ENCODE data around the gene SF3A2.

DNA sequence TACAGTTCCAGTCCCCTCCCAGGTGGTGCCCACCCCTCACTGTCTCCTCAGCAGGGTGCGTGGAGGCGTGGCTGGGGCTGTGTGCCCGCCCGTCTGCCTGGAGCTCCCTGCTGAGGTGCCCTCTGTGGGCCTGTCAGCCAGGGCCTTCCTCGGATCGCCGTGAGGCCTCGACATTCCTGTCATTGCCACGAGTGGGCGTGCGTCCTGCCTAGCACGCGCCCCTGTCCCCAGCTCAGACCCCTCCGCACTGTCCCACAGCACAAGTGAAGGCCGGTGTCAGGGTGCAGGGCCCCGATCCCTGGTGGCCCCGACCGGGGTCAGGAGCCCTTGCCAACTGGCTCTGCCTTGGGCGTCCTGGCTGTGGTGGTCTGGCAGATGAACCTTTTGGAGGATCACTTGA, 40.7 kb upstream of the SF3A2 start:
- no peak for TF ChIP-seq POLR2A (IDR thresholded peaks at IDR 0.05)
- TF ChIP-seq, protein P1, sequence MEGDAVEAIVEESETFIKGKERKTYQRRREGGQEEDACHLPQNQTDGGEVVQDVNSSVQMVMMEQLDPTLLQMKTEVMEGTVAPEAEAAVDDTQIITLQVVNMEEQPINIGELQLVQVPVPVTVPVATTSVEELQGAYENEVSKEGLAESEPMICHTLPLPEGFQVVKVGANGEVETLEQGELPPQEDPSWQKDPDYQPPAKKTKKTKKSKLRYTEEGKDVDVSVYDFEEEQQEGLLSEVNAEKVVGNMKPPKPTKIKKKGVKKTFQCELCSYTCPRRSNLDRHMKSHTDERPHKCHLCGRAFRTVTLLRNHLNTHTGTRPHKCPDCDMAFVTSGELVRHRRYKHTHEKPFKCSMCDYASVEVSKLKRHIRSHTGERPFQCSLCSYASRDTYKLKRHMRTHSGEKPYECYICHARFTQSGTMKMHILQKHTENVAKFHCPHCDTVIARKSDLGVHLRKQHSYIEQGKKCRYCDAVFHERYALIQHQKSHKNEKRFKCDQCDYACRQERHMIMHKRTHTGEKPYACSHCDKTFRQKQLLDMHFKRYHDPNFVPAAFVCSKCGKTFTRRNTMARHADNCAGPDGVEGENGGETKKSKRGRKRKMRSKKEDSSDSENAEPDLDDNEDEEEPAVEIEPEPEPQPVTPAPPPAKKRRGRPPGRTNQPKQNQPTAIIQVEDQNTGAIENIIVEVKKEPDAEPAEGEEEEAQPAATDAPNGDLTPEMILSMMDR (IDR thresholded peaks at IDR 0.05) = no peak
